NT2/D1 (cell line): ENCODE measurements around the gene PRSS57.
A peak's percentile ranks its signal among the peaks of the same experiment; 100 is the strongest.

Source experiments
- DNase-seq: peaks from one replicate; pipeline ENCODE4 v3.0.0-alpha.2; 2011; ENCODE audit warnings: low read depth, low spot score
- H3K27me3 ChIP-seq: 2 replicates; pipeline ENCODE4 v1.6.0; 2011; ENCODE audit warnings: mild to moderate bottlenecking; ENCODE audit not compliant: insufficient read length, insufficient read depth
- H3K36me3 ChIP-seq: 2 replicates; pipeline ENCODE4 v1.6.1; 2011; ENCODE audit warnings: mild to moderate bottlenecking, low read length, mixed read lengths; ENCODE audit not compliant: insufficient read depth, insufficient read length
- H3K4me1 ChIP-seq: 2 replicates; pipeline ENCODE4 v1.5.1; 2011; ENCODE audit not compliant: insufficient read depth, insufficient read length
- H3K4me3 ChIP-seq: 2 replicates; pipeline ENCODE4 v1.5.1; 2011; ENCODE audit warnings: low read depth; ENCODE audit not compliant: insufficient read length
- H3K9ac ChIP-seq: 2 replicates; pipeline ENCODE4 v1.6.0; 2011; ENCODE audit warnings: low read depth; ENCODE audit not compliant: insufficient read length
- H3K9me3 ChIP-seq: 2 replicates; pipeline ENCODE4 v1.5.1; 2011; ENCODE audit warnings: mild to moderate bottlenecking, low read length; ENCODE audit not compliant: insufficient read depth
- SUZ12 ChIP-seq: IDR thresholded peaks from 2 replicates; pipeline ENCODE4 v1.6.1; 2011; ENCODE audit not compliant: insufficient read length, insufficient read depth; ENCODE audit errors: extremely low read depth
- YY1 ChIP-seq: IDR thresholded peaks from 2 replicates; pipeline ENCODE4 v1.6.1; 2011; ENCODE audit not compliant: insufficient read length, insufficient read depth
- ZNF274 ChIP-seq: IDR thresholded peaks from 2 replicates; pipeline ENCODE4 v1.6.1; 2011; ENCODE audit warnings: mild to moderate bottlenecking, low read depth, low read length

The PRSS57 gene

GRCh38 chr19:658916-659839, 36.1 kb downstream of the PRSS57 start:
- Histone ChIP-seq H3K4me1 (peaks cover 44% of the 10 kb centered on the region), H3K4me3 (no peak overlapping the region), H3K9me3 (peaks cover 8% of the 10 kb centered on the region; the same call in 1 of the 2 replicates), H3K36me3 (peaks cover 73% of the 10 kb centered on the region), H3K27me3 (no peaks in the 10 kb centered on the region), H3K9ac (peak overlapping the region; percentile 64)
- DNase-seq, result no peak
- TF ChIP-seq ZNF274 (no peak), SUZ12 (no peak), YY1 (no peak)

GRCh38 chr19:658059-658839, 37.0 kb downstream of the PRSS57 start:
- DNase-seq, result no peak
- TF ChIP-seq SUZ12, result no peak
- no peak for TF ChIP-seq YY1
- TF ChIP-seq ZNF274, result no peak
- H3K27me3 ChIP-seq, result no peaks in the 10 kb centered on the region
- H3K4me1 ChIP-seq, result peaks cover 52% of the 10 kb centered on the region
- H3K4me3 ChIP-seq, result no peak overlapping the region
- H3K9ac ChIP-seq, result peak overlapping the region; percentile 50
- no peaks in the 10 kb centered on the region for H3K9me3 ChIP-seq
- H3K36me3 ChIP-seq, result peaks cover 82% of the 10 kb centered on the region

GRCh38 chr19:657611-658010, 37.6 kb downstream of the PRSS57 start:
- Histone ChIP-seq H3K9me3 (no peaks in the 10 kb centered on the region), H3K27me3 (no peaks in the 10 kb centered on the region), H3K9ac (peak overlapping the region; percentile 42), H3K36me3 (peaks cover 89% of the 10 kb centered on the region), H3K4me3 (no peak overlapping the region), H3K4me1 (peaks cover 53% of the 10 kb centered on the region)
- TF ChIP-seq YY1, result no peak
- no peak for TF ChIP-seq SUZ12
- TF ChIP-seq ZNF274, result no peak
- no peak for DNase-seq

GRCh38 chr19:656751-657559, 38.3 kb downstream of the PRSS57 start:
- H3K9ac ChIP-seq, result peak overlapping the region; percentile 61
- TF ChIP-seq SUZ12, result no peak
- H3K36me3 ChIP-seq, result peaks cover 93% of the 10 kb centered on the region

GRCh38 chr19:655691-656090, 39.6 kb downstream of the PRSS57 start:
- Histone ChIP-seq H3K9me3 (no peaks in the 10 kb centered on the region), H3K4me1 (peaks cover 42% of the 10 kb centered on the region), H3K4me3 (no peak overlapping the region), H3K36me3 (peaks cover 93% of the 10 kb centered on the region), H3K27me3 (no peaks in the 10 kb centered on the region), H3K9ac (peak overlapping the region; percentile 67)
- TF ChIP-seq ZNF274 (no peak), SUZ12 (no peak), YY1 (no peak)
- DNase-seq, result no peak

More at GRCh38 chr19:656751-657559, 38.3 kb downstream of the PRSS57 start:
- Histone ChIP-seq H3K4me1 (peaks cover 53% of the 10 kb centered on the region), H3K27me3 (no peaks in the 10 kb centered on the region), H3K9me3 (no peaks in the 10 kb centered on the region), H3K4me3 (no peak overlapping the region)
- DNase-seq, result no peak

- TF ChIP-seq SUZ12 (no peak), ZNF274 (no peak)
- H3K4me1 ChIP-seq, result peaks cover 22% of the 10 kb centered on the region
- no peaks in the 10 kb centered on the region for H3K9me3 ChIP-seq
- peak overlapping the region; percentile 61 for H3K9ac ChIP-seq
- H3K27me3 ChIP-seq, result no peaks in the 10 kb centered on the region
- DNase-seq, result no peak
- H3K4me3 ChIP-seq, result no peak overlapping the region
- H3K36me3 ChIP-seq, result peaks cover 87% of the 10 kb centered on the region
Observed at GRCh38 chr19:653425-653824, 41.8 kb downstream of the PRSS57 start.
